LNCAP (cell line): ENCODE measurements around the gene GLYR1.

Experiments used
- CTCF ChIP-seq: fragments of 450-650 bp; IDR thresholded peaks from 2 replicates; pipeline ENCODE4 v1.5.1; 2017; ENCODE audit warnings: mild to moderate bottlenecking

The GLYR1 gene

DNA sequence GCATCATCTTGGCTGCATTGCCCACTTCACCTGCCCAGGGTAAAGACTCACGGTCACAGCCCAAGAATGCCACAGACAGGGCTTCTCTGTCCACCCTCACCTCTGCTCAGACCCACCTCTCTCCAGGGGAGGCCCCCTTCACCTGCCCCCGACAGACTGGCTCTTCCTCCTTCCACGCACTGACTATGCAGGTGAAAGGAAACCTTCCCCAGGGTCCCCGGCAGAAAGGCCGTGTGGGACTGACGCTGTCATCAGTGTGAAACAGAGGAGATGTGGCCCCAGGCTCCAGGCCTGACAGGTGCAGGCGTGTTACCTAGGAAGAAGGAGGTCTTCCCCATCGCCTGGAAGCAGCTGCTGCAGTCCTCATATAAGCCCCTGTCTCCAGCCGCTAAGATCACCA, 35.3 kb downstream of the GLYR1 start:
- no peak for TF ChIP-seq CTCF

- TF ChIP-seq CTCF = no peak
Measured at GRCh38 chr16:4811242-4811641, 35.8 kb downstream of the GLYR1 start.

- TF ChIP-seq CTCF = no peak
Measured at GRCh38 chr16:4806280-4806679, 40.8 kb downstream of the GLYR1 start.

GRCh38 chr16:4805231-4805630, 41.9 kb downstream of the GLYR1 start:
- no peak for TF ChIP-seq CTCF

DNA sequence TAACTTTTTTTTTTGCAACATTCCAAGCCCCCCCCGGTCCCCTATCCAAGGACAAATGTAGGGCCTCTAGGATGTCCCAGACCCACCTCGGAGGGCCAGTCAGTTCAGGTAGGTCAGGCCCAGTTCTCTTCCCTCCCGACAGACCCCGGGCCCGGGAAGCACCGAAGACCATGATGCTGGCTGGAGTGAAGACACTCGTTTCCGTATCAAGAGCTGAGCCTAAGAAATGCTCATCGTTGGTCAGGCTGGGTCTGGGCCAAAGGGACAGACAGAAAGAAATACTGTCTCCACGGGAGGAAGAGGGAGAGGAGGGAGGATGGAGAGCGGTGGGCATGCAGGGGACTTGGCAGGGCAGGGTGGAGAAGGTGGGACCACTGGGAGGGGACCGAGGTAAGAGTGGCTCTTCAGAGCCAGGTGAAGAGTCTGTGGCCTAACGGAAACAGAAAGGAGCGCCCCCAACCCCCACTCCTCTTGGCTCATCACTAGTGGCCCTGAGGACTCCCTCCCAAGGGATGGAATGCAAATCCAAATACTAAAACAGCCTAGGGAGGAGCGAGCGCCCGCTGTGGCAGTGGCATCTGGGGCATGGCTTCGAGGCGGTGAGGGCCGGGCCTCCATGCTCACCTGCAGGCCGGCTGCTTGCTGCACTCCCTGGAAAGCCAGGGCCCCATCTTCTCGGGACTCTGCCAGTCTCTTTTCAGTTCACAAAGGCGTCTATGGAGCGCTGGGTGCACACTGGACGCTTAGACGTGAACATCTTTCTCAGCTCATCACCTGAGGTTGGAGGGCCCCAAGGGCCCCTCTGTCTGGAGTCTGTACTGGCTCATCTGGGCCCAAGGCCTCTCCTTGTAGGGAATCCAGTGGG, 43.0 kb downstream of the GLYR1 start:
- TF ChIP-seq CTCF = no peak

DNA sequence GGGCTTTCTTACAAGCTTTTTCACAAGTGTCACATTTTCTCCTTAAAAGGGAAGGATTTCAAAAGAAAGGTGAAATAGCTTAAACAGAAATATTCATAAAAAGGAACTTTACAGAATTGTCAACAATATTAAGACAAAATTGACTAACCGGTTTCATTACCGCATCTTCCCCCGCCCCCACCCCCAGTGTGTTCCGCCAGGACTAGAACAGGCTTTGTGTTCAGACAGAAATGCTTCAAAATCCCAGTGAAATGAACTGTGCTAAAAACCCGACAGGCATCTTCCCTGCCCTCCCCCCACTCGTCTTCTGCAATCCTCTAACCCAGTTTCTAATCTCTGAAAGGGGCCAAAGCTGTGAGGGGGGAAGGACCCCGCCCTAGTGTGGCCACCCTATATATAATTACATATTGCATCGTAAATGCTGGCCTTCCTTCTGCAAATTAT, 43.7 kb downstream of the GLYR1 start:
- no peak for TF ChIP-seq CTCF

GRCh38 chr16:4802659-4803287, 44.3 kb downstream of the GLYR1 start:
- TF ChIP-seq CTCF = no peak
